ENCODE data around the gene ACP4.
"Not testable (repeated sequence)": the region's sequence is repeated elsewhere in the genome, so short reads cannot be mapped to it uniquely, and the experiment has no call there.

Gene ACP4

DNA sequence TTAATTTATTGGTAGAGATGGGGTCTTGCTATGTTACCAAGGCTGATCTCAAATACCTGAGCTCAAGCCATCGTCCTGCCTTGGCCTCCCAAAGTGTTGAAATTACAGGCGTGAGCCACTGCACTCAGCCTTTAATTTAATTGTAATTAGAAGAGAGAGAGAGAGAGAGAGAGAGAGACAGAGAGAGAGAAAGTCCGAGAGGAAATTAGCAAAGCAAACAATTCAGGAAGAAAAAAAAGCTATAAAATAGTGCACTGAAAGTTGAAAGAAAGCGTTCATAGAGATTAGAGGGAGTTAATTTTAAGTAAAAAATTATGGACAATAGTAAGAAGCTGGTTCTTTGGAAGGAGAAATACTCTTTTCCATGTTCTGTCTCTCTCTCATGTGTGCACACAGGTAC lies 13.0 kb upstream of the ACP4 start:
- DNase-seq (ENCODE audit: low spot score): no peak

DNA sequence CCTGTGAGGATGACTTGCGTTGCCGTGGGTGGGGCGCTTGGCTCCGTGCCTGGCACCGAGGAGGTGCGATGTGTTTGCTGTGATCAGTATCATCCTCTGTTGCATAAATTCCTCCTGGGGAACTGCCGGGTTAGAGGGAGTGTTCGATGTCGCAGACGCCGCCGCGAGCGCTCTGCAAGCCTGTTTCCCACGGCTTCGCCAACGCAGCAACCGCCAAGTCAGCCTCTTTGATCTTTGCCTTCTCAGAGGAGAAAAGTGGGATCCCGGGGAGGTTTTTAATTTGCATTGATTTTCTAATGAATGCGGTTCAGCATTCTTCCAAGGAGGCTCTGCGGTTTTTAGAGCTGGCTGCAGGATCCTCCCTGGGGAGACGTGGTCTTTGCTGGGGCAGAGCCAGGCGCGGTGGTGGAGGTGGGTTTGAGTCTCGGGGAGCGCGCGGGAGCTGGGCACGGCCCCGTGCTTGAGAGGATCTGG lies 12.3 kb upstream of the ACP4 start:
- DNase-seq (ENCODE audit: low spot score): no peak

DNA sequence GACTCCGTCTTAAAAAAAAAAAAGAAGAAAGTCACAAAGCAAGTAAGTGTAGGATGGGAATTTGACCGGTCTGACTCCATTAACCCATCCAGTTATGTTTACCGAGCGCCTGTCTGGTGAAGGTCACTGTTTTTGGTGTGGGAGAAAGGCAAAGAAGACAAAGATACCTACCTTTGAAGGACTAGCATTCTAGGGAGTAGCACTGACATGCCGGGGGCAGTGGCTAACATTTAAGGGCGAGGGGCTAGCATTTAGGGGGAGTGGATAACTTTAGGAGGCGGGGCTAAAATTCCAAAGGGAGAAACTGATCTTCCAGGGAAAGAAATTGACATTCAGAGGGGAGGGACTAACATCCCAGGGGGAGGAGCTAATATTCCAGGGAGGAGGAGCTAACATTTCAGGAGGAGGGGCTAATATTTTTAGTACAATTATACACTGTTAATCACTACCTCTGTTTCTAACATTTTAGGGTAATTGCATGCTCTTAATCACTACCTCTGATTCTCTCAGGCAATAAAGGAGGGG lies 11.2 kb upstream of the ACP4 start:
- no peak for DNase-seq (ENCODE audit: low spot score)

DNA sequence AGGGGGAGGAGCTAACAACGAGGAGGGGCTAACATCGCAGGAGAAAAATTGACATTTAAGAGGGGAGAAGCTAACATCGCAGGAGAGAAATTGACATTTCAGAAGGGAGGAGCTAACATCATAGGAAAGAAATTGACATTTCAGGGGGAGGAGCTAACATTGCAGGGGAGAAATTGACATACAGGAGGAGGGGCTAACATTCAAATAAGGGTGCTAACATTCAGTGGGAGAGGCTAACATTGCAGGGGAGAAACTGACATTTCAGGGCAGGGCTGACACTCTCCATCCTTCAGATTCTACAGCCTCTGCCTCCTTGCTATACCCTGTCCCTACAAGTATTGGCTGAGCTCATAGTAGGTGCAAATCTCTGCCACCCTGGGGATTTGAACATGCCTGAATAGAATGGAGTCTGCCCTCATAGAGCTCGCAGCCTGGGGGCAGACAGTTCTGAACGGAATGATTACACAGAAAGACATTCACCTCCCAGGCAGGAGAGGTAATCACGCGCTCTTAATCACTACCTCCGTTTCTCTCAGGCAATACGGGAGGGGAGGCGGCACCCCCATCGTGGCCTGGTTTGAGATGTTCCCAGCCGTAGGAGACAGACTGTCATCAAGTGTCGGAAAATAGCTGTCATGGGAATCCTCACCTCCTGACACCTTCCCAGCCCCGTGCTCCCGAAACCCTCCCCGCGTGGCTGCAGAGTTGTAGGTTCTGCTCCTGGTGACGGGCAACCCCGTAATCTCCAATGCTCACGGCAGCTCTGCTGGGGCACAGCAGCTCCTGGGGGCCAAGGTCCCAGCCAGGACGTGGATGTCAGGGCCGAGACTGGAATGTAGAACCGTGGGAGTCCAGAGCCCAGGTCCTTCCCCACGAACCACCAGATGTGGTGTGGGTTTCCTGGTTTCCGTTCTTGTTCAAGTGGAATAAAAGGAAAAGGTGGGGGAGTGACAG lies 10.4 kb upstream of the ACP4 start:
- DNase-seq (ENCODE audit: low spot score): no peak

DNA sequence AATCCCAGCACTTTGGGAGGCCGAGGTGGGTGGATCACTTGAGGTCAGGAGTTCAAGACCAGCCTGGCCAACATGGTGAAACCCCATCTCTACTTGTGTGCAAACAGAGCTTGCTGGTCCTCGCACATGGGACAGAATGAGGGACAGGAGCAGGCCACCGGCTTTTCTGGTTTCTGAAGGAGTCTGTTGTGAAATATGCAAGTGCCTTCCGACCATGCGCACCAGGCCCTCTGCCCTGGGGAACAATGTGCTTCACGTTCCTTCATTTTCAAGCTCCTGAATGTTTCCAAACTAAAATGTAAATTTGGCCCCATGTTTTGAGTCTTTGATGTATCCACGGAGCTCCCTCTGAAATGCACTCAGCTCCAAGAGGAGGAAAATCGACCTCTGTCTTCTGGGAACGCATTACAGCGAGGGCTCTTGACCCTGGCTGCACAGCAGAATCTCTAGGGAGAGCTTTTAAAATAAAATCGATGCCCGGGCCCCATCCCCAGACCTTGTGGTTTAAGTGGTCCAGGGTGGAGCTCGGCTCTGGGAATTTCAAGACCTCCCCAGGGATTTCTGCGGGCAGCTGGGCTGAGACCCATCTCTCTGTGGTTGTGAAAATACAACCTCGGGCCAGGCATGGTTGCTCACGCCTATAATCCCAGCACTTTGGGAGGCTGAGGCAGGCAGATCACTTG lies 9.3 kb upstream of the ACP4 start:
- DNase-seq (ENCODE audit: low spot score): no peak

DNA sequence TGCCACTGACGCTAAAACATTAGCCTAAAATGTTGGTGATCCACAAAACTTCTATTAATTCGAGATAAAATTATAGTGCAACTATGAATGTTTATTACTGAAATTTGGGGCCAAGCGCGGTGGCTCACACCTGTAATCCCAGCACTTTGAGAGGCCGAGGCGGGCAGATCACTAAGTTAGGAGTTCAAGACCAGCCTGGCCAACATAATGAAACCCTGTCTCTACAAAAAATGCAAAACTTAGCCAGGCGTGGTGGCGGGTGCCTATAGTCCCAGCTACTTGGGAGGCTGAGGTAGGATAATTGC lies 6.4 kb upstream of the ACP4 start:
- DNase-seq (ENCODE audit: low spot score): not testable (repeated sequence)

DNA sequence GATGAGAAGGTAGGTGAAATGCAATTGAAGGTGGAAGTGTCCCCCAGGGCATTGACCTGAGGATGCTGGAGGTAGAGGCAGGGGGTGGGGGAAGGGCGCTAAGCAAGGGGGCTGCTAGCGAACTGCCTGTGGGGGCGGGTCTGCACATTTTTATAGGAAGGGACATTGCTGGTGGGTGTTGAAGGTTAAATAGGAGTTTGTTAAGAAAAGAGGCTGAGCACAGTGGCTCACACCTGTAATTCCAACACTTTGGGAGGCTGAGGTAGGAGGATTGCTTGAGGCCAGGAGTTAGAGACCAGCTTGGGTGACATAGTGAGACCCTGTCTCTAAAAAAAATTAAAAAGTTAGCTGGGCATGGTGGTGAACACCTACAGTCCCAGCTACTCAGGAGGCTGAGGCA lies 5.5 kb upstream of the ACP4 start:
- DNase-seq (ENCODE audit: low spot score): no peak

DNA sequence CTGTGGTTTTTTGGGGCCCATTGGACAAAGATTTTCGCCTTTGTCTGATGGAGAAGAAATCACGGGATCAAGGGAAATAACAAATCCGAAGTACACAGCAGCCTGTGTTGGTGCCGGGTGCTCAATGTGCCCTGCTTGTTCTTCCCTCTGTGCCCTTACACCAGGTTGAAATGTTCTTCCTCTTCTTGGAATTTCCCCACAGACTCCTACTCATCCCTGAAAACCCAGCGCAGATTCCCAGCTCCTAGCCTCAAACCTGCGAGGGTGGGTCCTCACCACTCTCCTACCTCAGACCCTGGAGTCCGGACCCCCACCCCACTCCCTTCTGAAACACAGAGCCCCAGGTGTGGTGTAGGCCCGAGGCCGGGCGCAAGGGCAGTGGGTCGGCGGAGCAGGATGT lies 4.9 kb upstream of the ACP4 start:
- no peak for DNase-seq (ENCODE audit: low spot score)

DNA sequence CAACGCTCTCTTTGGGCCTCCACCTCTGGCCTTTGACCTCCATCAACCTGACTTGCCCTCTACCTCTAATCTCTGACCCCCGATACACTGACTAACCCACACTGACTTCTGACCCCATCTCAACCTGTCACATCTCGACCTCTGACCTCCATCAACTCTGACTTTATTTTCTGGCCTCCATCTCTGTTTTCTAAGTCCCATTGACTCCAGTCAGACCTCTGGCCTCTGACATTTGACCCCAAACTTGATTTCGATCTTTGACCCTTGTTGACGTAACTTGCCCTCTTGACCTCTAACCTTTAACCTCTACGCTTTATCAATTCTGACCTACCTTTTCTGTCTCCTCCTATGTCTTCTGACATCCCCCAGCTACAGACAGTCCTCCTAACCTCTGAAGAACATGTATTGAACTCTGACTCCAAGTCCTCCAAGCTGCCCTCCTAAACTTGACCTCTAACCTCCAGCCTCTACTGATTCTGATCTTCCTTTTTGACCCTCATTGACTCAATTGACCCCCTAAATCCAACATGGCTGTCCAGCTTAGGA lies 780 bp downstream of the ACP4 start:
- no peak for DNase-seq (ENCODE audit: low spot score)

DNA sequence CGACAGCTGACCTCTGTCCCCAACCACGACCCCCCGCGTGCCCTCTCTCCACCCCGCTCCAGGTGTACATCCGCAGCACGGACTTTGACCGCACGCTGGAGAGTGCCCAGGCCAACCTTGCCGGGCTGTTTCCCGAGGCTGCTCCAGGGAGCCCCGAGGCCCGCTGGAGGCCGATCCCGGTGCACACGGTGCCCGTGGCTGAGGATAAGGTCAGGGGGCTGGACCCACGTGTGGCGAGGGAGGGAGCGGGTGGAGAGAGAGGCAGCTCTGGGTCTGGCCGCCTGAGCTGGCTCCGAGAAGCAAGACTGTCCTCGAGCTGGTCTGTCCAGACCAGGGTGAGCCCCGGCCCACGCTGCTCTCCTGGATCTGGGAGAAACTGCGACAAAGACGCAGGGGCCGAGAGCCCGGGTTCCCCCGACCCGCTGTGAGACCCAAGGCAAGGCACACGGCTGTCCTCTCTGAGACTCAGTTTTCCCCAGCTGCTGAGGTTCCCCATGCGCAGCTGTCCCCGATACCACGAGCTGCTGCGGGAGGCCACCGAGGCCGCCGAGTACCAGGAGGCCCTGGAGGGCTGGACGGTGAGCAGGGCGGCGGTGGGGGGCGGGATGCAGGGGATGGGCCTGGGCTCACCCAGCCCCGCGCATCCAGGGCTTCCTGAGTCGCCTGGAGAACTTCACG lies 1.5 kb downstream of the ACP4 start:
- DNase-seq (ENCODE audit: low spot score): no peak

DNA sequence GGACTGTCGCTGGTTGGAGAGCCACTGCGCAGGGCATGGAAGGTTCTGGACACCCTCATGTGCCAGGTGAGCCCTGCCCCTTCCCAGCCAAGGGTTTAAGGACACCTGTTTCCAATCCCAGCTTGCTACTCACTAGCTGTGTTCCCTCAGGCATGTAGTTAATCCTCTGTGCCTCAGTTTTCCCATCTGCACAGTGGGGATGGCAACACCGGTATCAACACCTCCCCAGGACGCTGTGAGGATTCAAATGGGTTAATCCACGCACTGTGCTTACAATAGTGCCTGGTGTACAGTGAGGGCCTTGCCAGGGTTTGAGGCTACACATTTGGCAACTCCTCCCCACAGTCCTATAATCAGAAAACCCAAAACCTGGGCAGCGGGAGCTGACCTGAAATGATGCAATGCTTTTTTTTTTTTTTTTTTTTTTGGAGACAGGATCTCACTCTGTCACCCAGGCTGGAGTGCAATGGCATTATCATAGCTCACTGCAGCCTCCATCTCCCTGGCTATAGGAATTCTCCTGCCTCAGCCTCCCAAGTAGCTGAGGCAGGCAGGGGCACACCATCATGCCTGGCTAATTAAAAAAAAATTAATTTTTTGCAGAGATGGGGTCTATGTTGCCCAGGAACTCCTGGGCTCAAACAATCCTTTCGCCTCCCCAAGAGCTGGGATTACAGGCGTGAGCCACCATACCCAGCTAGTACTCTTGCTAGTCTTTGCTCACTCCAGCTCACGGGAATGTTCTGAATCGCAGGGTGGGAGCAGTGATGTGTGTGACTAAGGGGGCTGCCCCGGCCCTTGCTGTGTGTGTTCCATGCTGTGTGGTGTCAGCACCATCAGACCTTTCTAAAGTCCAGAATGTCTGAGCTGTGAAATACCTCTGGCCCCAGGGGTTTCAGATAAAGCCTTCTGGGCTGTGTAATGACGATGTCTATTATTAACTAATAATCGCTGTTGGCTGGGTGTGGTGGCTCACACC lies 2.3 kb downstream of the ACP4 start:
- no peak for DNase-seq (ENCODE audit: low spot score)

DNA sequence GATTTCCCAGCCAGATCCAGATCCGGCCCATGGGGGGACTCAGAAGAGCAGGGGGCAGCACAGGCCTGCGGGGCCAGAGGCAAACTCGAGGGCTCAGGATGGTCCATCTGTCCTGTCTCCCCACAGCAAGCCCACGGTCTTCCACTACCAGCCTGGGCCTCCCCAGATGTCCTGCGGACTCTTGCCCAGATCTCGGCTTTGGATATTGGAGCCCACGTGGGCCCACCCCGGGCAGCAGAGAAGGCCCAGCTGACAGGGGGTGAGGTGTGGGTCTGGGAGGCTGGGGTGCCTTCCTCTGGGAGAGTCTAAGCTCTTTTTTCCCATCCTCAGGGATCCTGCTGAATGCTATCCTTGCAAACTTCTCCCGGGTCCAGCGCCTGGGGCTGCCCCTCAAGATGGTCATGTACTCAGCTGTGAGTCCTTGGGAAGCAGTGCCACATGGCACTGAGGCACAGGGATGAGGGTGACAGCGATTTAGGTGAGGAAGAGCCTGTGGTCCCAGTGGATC lies 3.4 kb downstream of the ACP4 start:
- no peak for DNase-seq (ENCODE audit: low spot score)

DNA sequence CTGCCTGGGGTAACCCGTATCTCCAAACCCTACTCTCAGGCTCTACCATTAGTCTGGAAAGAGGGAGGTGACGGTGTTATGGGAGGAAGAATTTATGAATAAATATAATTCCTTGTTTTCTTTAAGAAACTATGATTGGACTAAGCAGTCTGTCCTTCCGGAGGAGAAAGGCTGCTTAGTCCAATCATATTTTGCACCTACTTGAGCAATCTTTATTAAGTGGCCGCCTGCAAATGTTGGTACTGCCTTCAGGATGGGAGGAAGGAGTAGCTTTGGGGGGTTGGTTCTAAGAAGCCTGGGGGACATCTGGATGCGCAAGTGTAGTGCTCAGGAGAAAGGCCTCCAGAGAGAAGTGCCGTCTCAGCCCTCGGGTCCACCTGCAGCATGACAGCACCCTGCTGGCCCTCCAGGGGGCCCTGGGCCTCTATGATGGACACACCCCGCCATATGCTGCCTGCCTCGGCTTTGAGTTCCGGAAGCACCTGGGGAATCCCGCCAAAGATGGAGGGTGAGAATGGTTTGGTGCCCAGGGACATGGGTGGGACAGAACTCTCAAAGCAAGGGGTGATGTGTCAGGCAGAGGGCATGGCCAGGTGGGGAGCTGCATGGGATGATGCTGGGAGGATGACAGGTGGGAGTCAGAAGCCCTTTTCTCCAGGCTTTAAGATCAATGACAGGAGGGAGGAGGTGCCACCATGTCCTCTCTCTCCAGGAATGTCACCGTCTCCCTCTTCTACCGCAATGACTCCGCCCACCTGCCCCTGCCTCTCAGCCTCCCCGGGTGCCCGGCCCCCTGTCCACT lies 4.1 kb downstream of the ACP4 start:
- no peak for DNase-seq (ENCODE audit: low spot score)

DNA sequence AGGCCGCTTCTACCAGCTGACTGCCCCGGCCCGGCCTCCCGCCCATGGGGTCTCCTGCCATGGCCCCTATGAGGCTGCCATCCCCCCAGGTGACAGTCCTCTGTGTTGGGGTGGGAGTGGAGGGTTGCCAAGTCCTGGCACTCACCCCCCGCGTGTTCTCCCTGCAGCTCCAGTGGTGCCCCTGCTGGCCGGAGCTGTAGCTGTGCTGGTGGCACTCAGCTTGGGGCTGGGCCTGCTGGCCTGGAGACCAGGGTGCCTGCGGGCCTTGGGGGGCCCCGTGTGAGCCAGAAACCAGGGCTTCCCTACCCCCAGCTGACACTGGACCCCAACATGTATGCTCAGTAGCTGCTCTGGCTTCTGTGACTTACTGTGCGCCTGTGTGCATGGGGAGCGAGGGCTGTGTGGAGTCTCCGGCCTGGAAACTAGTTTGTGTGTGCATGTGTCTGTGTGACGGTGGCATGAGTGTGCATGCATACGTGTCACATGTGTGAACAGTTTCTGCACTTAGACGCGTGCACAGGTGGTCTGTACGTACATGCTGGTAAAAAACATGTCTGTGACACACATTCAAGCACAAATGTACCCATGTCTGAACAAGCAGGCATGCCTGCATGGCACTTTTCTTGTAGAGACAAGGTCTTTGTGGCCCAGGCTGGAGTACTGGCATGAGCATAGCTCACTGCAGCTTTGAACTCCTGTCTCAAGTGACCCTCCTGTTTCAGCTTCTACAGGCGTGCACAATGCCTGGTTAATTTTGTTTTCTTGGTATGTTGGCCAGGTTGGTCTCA lies 4.9 kb downstream of the ACP4 start:
- DNase-seq (ENCODE audit: low spot score): no peak

DNA sequence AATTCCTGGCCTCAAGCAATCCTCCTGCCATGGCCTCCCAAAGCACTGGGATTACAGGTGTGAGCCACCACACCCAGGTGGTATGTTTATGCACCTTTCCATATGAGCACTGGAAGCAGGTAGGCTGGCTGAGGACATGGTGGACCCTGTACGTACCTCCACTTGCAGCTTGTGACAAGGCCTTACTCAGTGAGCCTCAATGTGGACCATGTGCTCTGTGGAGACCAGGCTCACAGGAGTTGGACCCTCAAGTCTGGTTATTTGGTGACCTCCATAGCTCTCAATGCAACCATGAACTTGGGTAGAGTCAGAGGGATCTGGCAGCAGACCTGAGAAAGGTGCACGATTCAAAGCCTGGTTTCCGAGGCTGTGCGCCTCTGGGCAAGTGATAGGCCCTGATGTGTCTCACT lies 5.5 kb downstream of the ACP4 start:
- DNase-seq (ENCODE audit: low spot score): no peak

DNA sequence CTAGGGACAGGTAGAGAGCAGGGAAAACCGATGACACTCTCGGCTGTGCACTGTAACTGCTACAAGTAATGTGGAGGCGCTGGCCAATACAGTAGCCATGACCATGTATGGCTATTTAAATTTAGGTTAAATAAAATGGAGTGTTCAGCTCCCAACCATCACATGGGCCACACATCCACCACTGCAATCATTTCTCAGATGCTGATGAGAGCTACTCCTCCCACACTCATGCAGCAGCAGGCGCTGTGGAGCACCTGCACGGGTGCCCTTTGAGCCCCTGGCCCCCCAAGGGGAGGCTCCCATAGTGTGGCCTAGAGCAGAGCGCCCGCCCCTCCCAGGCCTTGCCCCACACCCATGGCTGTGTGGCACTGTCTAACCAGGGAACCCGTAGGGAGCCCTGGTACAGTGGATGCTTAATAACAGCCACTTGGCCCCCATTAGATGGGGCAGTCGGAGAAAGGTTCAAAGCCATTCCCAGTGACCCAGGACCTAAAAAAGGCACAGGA lies 6.0 kb downstream of the ACP4 start:
- no peak for DNase-seq (ENCODE audit: low spot score)

DNA sequence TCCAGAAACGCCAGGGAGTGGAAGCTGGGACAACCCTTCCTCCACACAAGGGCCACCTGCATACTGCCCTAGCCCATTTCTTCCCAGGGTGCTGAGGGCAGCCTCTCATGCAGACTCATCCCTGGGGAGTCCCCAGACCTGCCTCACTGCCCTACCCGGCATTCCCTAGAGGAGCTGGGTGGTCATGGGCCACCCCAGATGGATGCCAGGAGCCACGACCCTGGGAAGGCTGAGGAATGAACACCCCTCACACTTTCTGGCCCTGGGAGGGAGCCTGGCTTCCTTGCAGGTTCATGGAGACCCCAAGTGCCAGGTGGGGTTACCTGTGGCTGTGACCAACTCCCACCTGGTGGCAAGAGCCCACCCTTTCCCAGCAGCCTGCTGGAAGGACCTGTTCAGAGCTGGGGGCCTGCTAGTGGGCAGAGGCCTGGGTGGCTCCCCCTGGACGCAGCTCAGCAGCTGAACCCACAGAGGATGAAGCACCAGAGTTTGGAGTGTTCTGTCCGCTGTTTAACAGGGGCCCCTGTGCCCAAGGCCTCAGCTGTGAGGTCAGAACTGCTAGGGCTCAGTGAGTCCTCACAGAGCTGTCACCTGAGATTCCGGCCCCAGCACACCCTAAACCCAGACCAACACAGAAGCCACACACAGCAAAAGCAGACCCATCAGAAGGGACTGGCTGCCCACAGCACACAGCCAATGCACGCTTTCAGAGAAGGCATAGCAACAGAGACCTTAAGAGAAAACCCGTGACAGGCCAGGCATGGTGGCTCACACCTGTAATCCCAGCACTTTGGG lies 6.6 kb downstream of the ACP4 start:
- no peak for DNase-seq (ENCODE audit: low spot score)

DNA sequence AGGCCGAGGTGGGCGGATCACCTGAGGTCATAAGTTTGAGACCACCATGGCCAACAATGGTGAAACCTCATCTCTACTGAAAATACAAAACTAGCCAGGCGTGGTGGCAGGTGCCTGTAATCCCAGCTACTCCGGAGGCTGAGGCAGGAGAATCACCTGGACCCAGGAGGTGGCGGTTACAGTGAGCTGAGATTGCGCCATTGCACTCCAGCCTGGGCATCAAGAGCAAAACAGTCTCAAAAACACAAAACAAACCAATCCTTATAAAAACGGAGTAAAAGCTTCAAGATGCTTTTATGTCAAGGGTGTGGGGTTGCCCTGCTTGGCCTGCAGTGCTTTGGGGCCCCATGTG lies 7.2 kb downstream of the ACP4 start:
- DNase-seq (ENCODE audit: low spot score): no peak
